Measurements from ENCODE around the gene HOXA1.

The HOXA1 gene

DNA sequence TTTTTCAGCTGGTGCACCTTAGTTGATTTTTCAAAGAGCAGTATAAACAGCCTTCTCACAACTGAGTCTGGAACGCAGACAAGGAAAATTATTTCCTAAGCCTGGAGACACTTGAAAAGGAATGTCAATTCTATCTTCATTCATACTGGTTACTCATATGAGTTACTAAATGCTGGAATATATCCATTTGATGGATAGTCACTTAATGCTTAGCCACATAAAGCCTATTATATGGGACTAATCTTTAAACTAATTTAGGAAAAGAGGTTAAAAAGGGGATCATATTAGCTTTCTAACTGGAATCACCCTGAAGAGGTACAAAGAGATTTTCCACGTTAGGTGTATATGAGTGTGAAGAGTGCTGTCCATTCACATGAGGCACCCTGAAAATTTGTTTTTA lies 36.4 kb upstream of the HOXA1 start:
- ATAC-seq: no peak
- TF ChIP-seq RARB (CRISPR knock-in tag; IDR thresholded peaks at IDR 0.05): no peak
- TF ChIP-seq, protein P1, sequence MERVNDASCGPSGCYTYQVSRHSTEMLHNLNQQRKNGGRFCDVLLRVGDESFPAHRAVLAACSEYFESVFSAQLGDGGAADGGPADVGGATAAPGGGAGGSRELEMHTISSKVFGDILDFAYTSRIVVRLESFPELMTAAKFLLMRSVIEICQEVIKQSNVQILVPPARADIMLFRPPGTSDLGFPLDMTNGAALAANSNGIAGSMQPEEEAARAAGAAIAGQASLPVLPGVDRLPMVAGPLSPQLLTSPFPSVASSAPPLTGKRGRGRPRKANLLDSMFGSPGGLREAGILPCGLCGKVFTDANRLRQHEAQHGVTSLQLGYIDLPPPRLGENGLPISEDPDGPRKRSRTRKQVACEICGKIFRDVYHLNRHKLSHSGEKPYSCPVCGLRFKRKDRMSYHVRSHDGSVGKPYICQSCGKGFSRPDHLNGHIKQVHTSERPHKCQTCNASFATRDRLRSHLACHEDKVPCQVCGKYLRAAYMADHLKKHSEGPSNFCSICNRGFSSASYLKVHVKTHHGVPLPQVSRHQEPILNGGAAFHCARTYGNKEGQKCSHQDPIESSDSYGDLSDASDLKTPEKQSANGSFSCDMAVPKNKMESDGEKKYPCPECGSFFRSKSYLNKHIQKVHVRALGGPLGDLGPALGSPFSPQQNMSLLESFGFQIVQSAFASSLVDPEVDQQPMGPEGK (CRISPR knock-in tag; IDR thresholded peaks at IDR 0.05; ENCODE audit: borderline replicate concordance): no peak
- no peak for TF ChIP-seq ZNF8 (CRISPR knock-in tag; IDR thresholded peaks at IDR 0.05)
- no peak for TF ChIP-seq CSRNP3 (CRISPR knock-in tag; IDR thresholded peaks at IDR 0.05)
- TF ChIP-seq PPARA (CRISPR knock-in tag; IDR thresholded peaks at IDR 0.05; ENCODE audit: borderline replicate concordance): no peak
- no peak for TF ChIP-seq TCF4 (CRISPR knock-in tag; IDR thresholded peaks at IDR 0.05; ENCODE audit: borderline replicate concordance)
- no peak for TF ChIP-seq ZNF70 (CRISPR knock-in tag; IDR thresholded peaks at IDR 0.05)
- TF ChIP-seq GLIS3 (CRISPR knock-in tag; IDR thresholded peaks at IDR 0.05): no peak
- TF ChIP-seq ZNF565 (CRISPR knock-in tag; conservative IDR thresholded peaks at IDR 0.05; ENCODE audit: low read depth): no peak
- TF ChIP-seq ESRRG (CRISPR knock-in tag; IDR thresholded peaks at IDR 0.05): no peak
- no peak for TF ChIP-seq ZFP3 (CRISPR knock-in tag; IDR thresholded peaks at IDR 0.05)
- TF ChIP-seq ZFP30 (CRISPR knock-in tag; IDR thresholded peaks at IDR 0.05): no peak
- TF ChIP-seq, protein P2, sequence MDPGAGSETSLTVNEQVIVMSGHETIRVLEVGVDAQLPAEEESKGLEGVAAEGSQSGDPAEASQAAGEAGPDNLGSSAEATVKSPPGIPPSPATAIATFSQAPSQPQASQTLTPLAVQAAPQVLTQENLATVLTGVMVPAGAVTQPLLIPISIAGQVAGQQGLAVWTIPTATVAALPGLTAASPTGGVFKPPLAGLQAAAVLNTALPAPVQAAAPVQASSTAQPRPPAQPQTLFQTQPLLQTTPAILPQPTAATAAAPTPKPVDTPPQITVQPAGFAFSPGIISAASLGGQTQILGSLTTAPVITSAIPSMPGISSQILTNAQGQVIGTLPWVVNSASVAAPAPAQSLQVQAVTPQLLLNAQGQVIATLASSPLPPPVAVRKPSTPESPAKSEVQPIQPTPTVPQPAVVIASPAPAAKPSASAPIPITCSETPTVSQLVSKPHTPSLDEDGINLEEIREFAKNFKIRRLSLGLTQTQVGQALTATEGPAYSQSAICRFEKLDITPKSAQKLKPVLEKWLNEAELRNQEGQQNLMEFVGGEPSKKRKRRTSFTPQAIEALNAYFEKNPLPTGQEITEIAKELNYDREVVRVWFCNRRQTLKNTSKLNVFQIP (CRISPR knock-in tag; IDR thresholded peaks at IDR 0.05; ENCODE audit: borderline replicate concordance, low read depth): no peak
- TF ChIP-seq CSDC2 (CRISPR knock-in tag; IDR thresholded peaks at IDR 0.05): no peak
- TF ChIP-seq TSHZ2 (CRISPR knock-in tag; IDR thresholded peaks at IDR 0.05): no peak
- TF ChIP-seq TOX (CRISPR knock-in tag; IDR thresholded peaks at IDR 0.05; ENCODE audit: borderline replicate concordance): no peak
- TF ChIP-seq ARNTL (CRISPR knock-in tag; IDR thresholded peaks at IDR 0.05; ENCODE audit: borderline replicate concordance, low read depth): no peak
- TF ChIP-seq ZC3H10 (CRISPR knock-in tag; IDR thresholded peaks at IDR 0.05): no peak
- TF ChIP-seq OSR1 (CRISPR knock-in tag; IDR thresholded peaks at IDR 0.05): no peak
- TF ChIP-seq ISL1 (CRISPR knock-in tag; IDR thresholded peaks at IDR 0.05): no peak

DNA sequence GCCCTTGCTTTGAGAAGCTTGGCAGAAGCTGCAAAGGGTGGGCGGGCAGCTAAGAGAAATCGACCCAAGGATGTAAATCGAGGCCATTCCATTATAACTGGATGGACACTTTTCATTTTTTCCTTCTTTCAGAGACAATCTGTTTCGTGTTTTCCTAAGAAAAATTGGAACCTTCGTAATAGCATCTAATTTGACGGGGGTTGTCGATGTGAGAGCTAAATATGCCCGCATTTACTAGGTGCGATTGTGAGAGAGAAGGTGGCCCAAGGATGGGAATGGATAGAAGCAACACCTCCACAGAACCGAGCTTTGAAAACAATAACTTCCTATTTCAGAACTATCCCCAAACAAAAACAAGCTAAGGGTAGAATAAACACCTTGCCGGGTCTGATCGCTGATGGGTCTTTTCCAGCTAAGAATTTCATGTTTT lies 35.6 kb upstream of the HOXA1 start:
- TF ChIP-seq ZNF70 (CRISPR knock-in tag; IDR thresholded peaks at IDR 0.05): no peak
- no peak for TF ChIP-seq ZNF565 (CRISPR knock-in tag; conservative IDR thresholded peaks at IDR 0.05; ENCODE audit: low read depth)
- TF ChIP-seq, protein P1 (CRISPR knock-in tag; IDR thresholded peaks at IDR 0.05; ENCODE audit: borderline replicate concordance): no peak
- ATAC-seq: no peak
